GM12891 (cell line): ENCODE measurements around the gene GCK.

Source experiments
- DNase-seq: peaks from one replicate; pipeline ENCODE4 v3.0.0; 2011; ENCODE audit warnings: low spot score; ENCODE audit not compliant: insufficient read length
- FAIRE-seq: peaks from 2 replicates; lab custom pipeline; 2011; peaks lifted over from hg19 to GRCh38; lab: Jason Lieb, UNC
- PAX5 ChIP-seq: IDR thresholded peaks from 2 replicates; pipeline ENCODE4 v1.6.1; 2011; ENCODE audit warnings: low read length, moderate library complexity, mild to moderate bottlenecking; ENCODE audit not compliant: insufficient read depth, severe bottlenecking
- POLR2A ChIP-seq: IDR thresholded peaks from 2 replicates; pipeline ENCODE4 v1.6.1; 2011; ENCODE audit warnings: low read depth, low read length, control low read depth
- POLR2AphosphoS5 ChIP-seq: IDR thresholded peaks from 2 replicates; pipeline ENCODE4 v1.6.1; 2011; ENCODE audit warnings: low read depth, low read length, control low read depth
- POU2F2 ChIP-seq: IDR thresholded peaks from 2 replicates; pipeline ENCODE4 v1.6.1; 2011; ENCODE audit warnings: low read depth, mild to moderate bottlenecking, control low read depth, low read length, moderate library complexity
- SPI1 ChIP-seq: IDR thresholded peaks from 2 replicates; pipeline ENCODE4 v1.6.1; 2011; ENCODE audit warnings: low read depth, low read length, control low read depth
- TAF1 ChIP-seq: IDR thresholded peaks from 2 replicates; pipeline ENCODE4 v1.6.1; 2011; ENCODE audit warnings: low read depth, low read length, control low read depth

The GCK gene

GRCh38 chr7:44094365-44094764, 94.9 kb downstream of the GCK start:
- DNase-seq (no peak), FAIRE-seq (no peak)
- TF ChIP-seq POLR2AphosphoS5 (no peak), POU2F2 (no peak), POLR2A (no peak), SPI1 (no peak), TAF1 (no peak), PAX5 (no peak)
